HepG2 (cell line): Measurements from ENCODE around the gene NDE1. TPM values are rescaled to one million over a fixed set of nuclear protein-coding genes. Genes with fewer than 3 reads are reported as not detected.

ENCODE experiments used
- ARID2 ChIP-seq: sonication (generic); formaldehyde crosslinking; IDR thresholded peaks from 2 replicates; pipeline ENCODE4 v1.8.1; 2022; ENCODE audit warnings: mild to moderate bottlenecking, missing genetic modification reagents, borderline replicate concordance
- ATF2 ChIP-seq: sonication (generic); formaldehyde crosslinking; IDR thresholded peaks from 2 replicates; pipeline ENCODE4 v1.4.0; 2020; ENCODE audit warnings: missing genetic modification reagents
- ATRX ChIP-seq: sonication (generic); formaldehyde crosslinking; IDR thresholded peaks from 2 replicates; pipeline ENCODE4 v1.4.0; 2020; ENCODE audit warnings: missing genetic modification reagents, borderline replicate concordance
- BATF2 ChIP-seq: sonication (generic); formaldehyde crosslinking; IDR thresholded peaks from 2 replicates; pipeline ENCODE4 v1.8.0; 2022; ENCODE audit warnings: mild to moderate bottlenecking, missing genetic modification reagents, moderate library complexity
- MTERF4 ChIP-seq: sonication (generic); formaldehyde crosslinking; IDR thresholded peaks from 2 replicates; pipeline ENCODE4 v1.8.0; 2023; ENCODE audit warnings: mild to moderate bottlenecking, missing genetic modification reagents
- NAIF1 ChIP-seq: sonication (generic); formaldehyde crosslinking; IDR thresholded peaks from 2 replicates; pipeline ENCODE4 v1.5.0; 2020; ENCODE audit warnings: mild to moderate bottlenecking, missing genetic modification reagents, borderline replicate concordance
- NBN ChIP-seq: fragments of 450-650 bp; conservative IDR thresholded peaks from 2 replicates; pipeline ENCODE4 v1.6.1; 2017
- NFYC ChIP-seq: IDR thresholded peaks from 2 replicates; pipeline ENCODE4 v1.6.1; 2016; ENCODE audit warnings: missing genetic modification reagents, missing compliant biosample characterization
- RFX5 ChIP-seq: IDR thresholded peaks from 2 replicates; pipeline ENCODE4 v1.6.1; 2011; ENCODE audit warnings: low read depth, low read length, improper control_type of control experiment
- SIN3B ChIP-seq: fragments of 150-350 bp; IDR thresholded peaks from 2 replicates; pipeline ENCODE4 v1.6.1; 2014; ENCODE audit warnings: low read length
- SNAI1 ChIP-seq: sonication (generic); formaldehyde crosslinking; IDR thresholded peaks from 2 replicates; pipeline ENCODE4 v1.5.0; 2020; ENCODE audit warnings: mild to moderate bottlenecking, missing genetic modification reagents, borderline replicate concordance
- SRSF9 ChIP-seq: fragments of 200-400 bp; formaldehyde crosslinking; IDR thresholded peaks from 2 replicates; pipeline ENCODE4 v1.6.1; 2018; ENCODE audit warnings: borderline replicate concordance, mild to moderate bottlenecking, low read depth, low read length; ENCODE audit not compliant: insufficient read depth, poor library complexity, severe bottlenecking
- STAG1 ChIP-seq: sonication (generic); formaldehyde crosslinking; IDR thresholded peaks from 2 replicates; pipeline ENCODE4 v1.4.0; 2020; ENCODE audit warnings: missing genetic modification reagents
- TAF15 ChIP-seq: fragments of 200-400 bp; formaldehyde crosslinking; IDR thresholded peaks from one replicate; pipeline ENCODE4 v1.6.1; 2018; ENCODE audit warnings: mild to moderate bottlenecking, low read depth, low read length; ENCODE audit not compliant: poor library complexity, severe bottlenecking
- TFE3 ChIP-seq: IDR thresholded peaks from 2 replicates; pipeline ENCODE4 v1.6.1; 2016
- THAP11 ChIP-seq: IDR thresholded peaks from 2 replicates; pipeline ENCODE4 v1.6.1; 2016; ENCODE audit warnings: missing biosample characterization, missing genetic modification reagents
- THAP7 ChIP-seq: sonication (generic); formaldehyde crosslinking; IDR thresholded peaks from 2 replicates; pipeline ENCODE4 v1.8.1; 2023; ENCODE audit warnings: mild to moderate bottlenecking, missing genetic modification reagents
- TRIM22 ChIP-seq: fragments of 450-650 bp; IDR thresholded peaks from 2 replicates; pipeline ENCODE4 v1.6.1; 2017
- ZFP36L1 ChIP-seq: sonication (generic); formaldehyde crosslinking; IDR thresholded peaks from 2 replicates; pipeline ENCODE4 v1.8.0; 2022; ENCODE audit warnings: mild to moderate bottlenecking, missing genetic modification reagents, moderate library complexity
- ZKSCAN1 ChIP-seq: fragments of 150-350 bp; IDR thresholded peaks from 2 replicates; pipeline ENCODE4 v1.6.1; 2014; ENCODE audit warnings: low read length
- ZNF331 ChIP-seq: sonication (generic); formaldehyde crosslinking; IDR thresholded peaks from 2 replicates; pipeline ENCODE4 v1.4.0; 2020; ENCODE audit warnings: missing genetic modification reagents
- ZNF432 ChIP-seq: sonication (generic); formaldehyde crosslinking; IDR thresholded peaks from 2 replicates; pipeline ENCODE4 v1.5.0; 2020; ENCODE audit warnings: missing genetic modification reagents, mild to moderate bottlenecking, borderline replicate concordance
- ZNF446 ChIP-seq: sonication (generic); formaldehyde crosslinking; IDR thresholded peaks from 2 replicates; pipeline ENCODE4 v1.5.0; 2020; ENCODE audit warnings: mild to moderate bottlenecking, missing genetic modification reagents
- ZNF713 ChIP-seq: sonication (generic); formaldehyde crosslinking; IDR thresholded peaks from 2 replicates; pipeline ENCODE4 v1.4.0; 2020; ENCODE audit warnings: mild to moderate bottlenecking, missing genetic modification reagents
- polyA plus RNA-seq, 8 experiments: library from polyadenylated mRNA; depleted of rRNA in 3 of 8; stranded (reverse) in 7 of 8; unstranded in 1 of 8; fragments of >200 nt; fragmentation: Illumina TruSeq in 4 of 8; extraction: Trizol in 4 of 8; gene quantifications; 2 replicates each; pipeline versions ENCODE4 v1.2.1 to v1.2.3, GENCODE V29; 2011 to 2016; ENCODE audit warnings: low read depth in 4 of 8, missing spikeins in 1 of 8, mixed read lengths in 1 of 8; ENCODE audit not compliant: insufficient read depth in 1 of 8
- total RNA-seq, 5 experiments: library from RNA; depleted of rRNA; stranded (reverse); fragments of >200 nt; fragmentation: Illumina TruSeq; extraction: Trizol; gene quantifications; 2 replicates each; pipeline ENCODE4 v1.2.3, GENCODE V29; 2016; ENCODE audit warnings: low read depth in 1 of 5

The NDE1 gene
- total and polyA plus RNA-seq, 2 of the 13 experiments (the other 11 are each of a cell fraction or from before 2014, with no cell fraction given) = 40.9 to 72.5 TPM

GRCh38 chr16:15608398-15609285 is 41.4 kb upstream of the NDE1 start (continued):
- TF ChIP-seq TFE3 (peak; percentile 69), ZKSCAN1 (no peak), NAIF1 (CRISPR knock-in tag) (no peak), ZNF446 (CRISPR knock-in tag) (no peak), ZNF331 (CRISPR knock-in tag) (peak; percentile 45; the same call in 1 of the 2 replicates), THAP11 (CRISPR knock-in tag) (peak; percentile 70), ZNF432 (CRISPR knock-in tag) (no peak), TAF15 (no peak), ARID2 (no peak), SNAI1 (CRISPR knock-in tag) (no peak), NBN (no peak), STAG1 (CRISPR knock-in tag) (peak; percentile 55), SIN3B (no peak), BATF2 (CRISPR knock-in tag) (no peak), ZFP36L1 (CRISPR knock-in tag) (peak; percentile 97), ATRX (CRISPR knock-in tag) (no peak), RFX5 (no peak), SRSF9 (no peak), MTERF4 (CRISPR knock-in tag) (no peak), ATF2 (CRISPR knock-in tag) (no peak), NFYC (CRISPR knock-in tag) (no peak), ZNF713 (no peak), TRIM22 (no peak), THAP7 (no peak; the same call in 1 of the 2 replicates)
